DND-41 (cell line): ENCODE measurements around the gene IL13RA2.

Experiments used
- ATAC-seq: fragments of 200-7000 bp; cut with Tn5 transposase; 3 replicates; pipeline ENCODE4 v1.9.1; 2021; ENCODE audit warnings: low read depth; ENCODE audit not compliant: insufficient read depth
- DNase-seq: peaks from one replicate; pipeline ENCODE4 v3.0.0-alpha.2; 2020
- H2AFZ ChIP-seq: 2 replicates; pipeline ENCODE4 v1.6.0; 2012; ENCODE audit warnings: low read depth, low read length
- H3K27ac ChIP-seq: 2 replicates; pipeline ENCODE4 v1.5.1; 2012; ENCODE audit warnings: low read length, inconsistent platforms
- H3K27me3 ChIP-seq: fragments of 200-600 bp; sonication (generic); 2 replicates; pipeline ENCODE4 v1.6.0; 2012; ENCODE audit warnings: low read length, mild to moderate bottlenecking, inconsistent platforms; ENCODE audit not compliant: insufficient read depth, poor library complexity
- H3K36me3 ChIP-seq: 2 replicates; pipeline ENCODE4 v1.5.1; 2012; ENCODE audit warnings: low read length, inconsistent platforms; ENCODE audit not compliant: insufficient read depth
- H3K4me1 ChIP-seq: 2 replicates; pipeline ENCODE4 v1.5.1; 2012; ENCODE audit warnings: mild to moderate bottlenecking, low read length; ENCODE audit not compliant: insufficient read depth
- H3K4me2 ChIP-seq: 2 replicates; pipeline ENCODE4 v1.6.0; 2012; ENCODE audit warnings: mild to moderate bottlenecking, moderate library complexity, low read length, inconsistent platforms; ENCODE audit not compliant: insufficient read depth
- H3K4me3 ChIP-seq, 2 experiments: fragments of 200-600 bp in 1 of 2; shearing (Covaris generic) in 1 of 2; 2 replicates each; pipeline ENCODE4 v1.5.1; 2012 to 2016; ENCODE audit warnings: inconsistent platforms in 2 of 2, low read length in 2 of 2, mild to moderate bottlenecking in 2 of 2, low read depth in 1 of 2, moderate library complexity in 1 of 2
- H3K79me2 ChIP-seq: 2 replicates; pipeline ENCODE4 v1.6.0; 2012; ENCODE audit warnings: low read length, inconsistent platforms; ENCODE audit not compliant: insufficient read depth
- H3K9ac ChIP-seq: 2 replicates; pipeline ENCODE4 v1.6.0; 2012; ENCODE audit warnings: low read depth, mild to moderate bottlenecking, inconsistent platforms, low read length, moderate library complexity
- H3K9me3 ChIP-seq: 2 replicates; pipeline ENCODE4 v1.5.1; 2012; ENCODE audit warnings: low read length, moderate library complexity, mild to moderate bottlenecking, inconsistent platforms; ENCODE audit not compliant: insufficient read depth, severe bottlenecking
- H4K20me1 ChIP-seq: 2 replicates; pipeline ENCODE4 v1.6.0; 2012; ENCODE audit warnings: low read length; ENCODE audit not compliant: insufficient read depth
- EZH2 ChIP-seq: IDR thresholded peaks from 3 replicates; pipeline ENCODE4 v1.6.1; 2012; ENCODE audit warnings: borderline replicate concordance, low read depth, mild to moderate bottlenecking, moderate library complexity, low read length, inconsistent platforms; ENCODE audit not compliant: severe bottlenecking
- TF ChIP-seq, protein P1 (sequence below): IDR thresholded peaks from 2 replicates; pipeline ENCODE4 v1.5.1; 2012; ENCODE audit warnings: borderline replicate concordance, low read length, moderate library complexity, mild to moderate bottlenecking; ENCODE audit not compliant: poor library complexity, severe bottlenecking; ENCODE audit errors: extremely low read depth

Gene IL13RA2, protein sequence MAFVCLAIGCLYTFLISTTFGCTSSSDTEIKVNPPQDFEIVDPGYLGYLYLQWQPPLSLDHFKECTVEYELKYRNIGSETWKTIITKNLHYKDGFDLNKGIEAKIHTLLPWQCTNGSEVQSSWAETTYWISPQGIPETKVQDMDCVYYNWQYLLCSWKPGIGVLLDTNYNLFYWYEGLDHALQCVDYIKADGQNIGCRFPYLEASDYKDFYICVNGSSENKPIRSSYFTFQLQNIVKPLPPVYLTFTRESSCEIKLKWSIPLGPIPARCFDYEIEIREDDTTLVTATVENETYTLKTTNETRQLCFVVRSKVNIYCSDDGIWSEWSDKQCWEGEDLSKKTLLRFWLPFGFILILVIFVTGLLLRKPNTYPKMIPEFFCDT

GRCh38 chrX:115017455-115017854, at the start of gene IL13RA2:
IL13RA2 (minus strand) TSS chrX:115017616; CDS start chrX:115017269, 347 bp downstream.
- Histone ChIP-seq H4K20me1 (no peaks in the 10 kb centered on the region), H3K9me3 (no peaks in the 10 kb centered on the region), H3K4me3 (no peak within 1 kb of the TSS), H2AFZ (no peak within 1 kb of the TSS), H3K4me1 (no peaks in the 10 kb centered on the region), H3K9ac (no peak within 1 kb of the TSS), H3K27ac (no peak within 1 kb of the TSS), H3K79me2 (no peaks in the 10 kb centered on the region), H3K36me3 (no peaks in the 10 kb centered on the region), H3K27me3 (no peaks in the 10 kb centered on the region), H3K4me2 (no peak within 1 kb of the TSS)
- DNase-seq (no peak), ATAC-seq (no peak)
- no peak for TF ChIP-seq EZH2
- TF ChIP-seq, protein P1, sequence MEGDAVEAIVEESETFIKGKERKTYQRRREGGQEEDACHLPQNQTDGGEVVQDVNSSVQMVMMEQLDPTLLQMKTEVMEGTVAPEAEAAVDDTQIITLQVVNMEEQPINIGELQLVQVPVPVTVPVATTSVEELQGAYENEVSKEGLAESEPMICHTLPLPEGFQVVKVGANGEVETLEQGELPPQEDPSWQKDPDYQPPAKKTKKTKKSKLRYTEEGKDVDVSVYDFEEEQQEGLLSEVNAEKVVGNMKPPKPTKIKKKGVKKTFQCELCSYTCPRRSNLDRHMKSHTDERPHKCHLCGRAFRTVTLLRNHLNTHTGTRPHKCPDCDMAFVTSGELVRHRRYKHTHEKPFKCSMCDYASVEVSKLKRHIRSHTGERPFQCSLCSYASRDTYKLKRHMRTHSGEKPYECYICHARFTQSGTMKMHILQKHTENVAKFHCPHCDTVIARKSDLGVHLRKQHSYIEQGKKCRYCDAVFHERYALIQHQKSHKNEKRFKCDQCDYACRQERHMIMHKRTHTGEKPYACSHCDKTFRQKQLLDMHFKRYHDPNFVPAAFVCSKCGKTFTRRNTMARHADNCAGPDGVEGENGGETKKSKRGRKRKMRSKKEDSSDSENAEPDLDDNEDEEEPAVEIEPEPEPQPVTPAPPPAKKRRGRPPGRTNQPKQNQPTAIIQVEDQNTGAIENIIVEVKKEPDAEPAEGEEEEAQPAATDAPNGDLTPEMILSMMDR = no peak

- H4K20me1 ChIP-seq = no peaks in the 10 kb centered on the region
- no peak overlapping the region for H3K27ac ChIP-seq
- no peak for ATAC-seq
- H3K27me3 ChIP-seq = no peaks in the 10 kb centered on the region
- H3K4me3 ChIP-seq = no peak overlapping the region
- no peak overlapping the region for H3K4me2 ChIP-seq
- H3K9ac ChIP-seq = no peak overlapping the region
- no peaks in the 10 kb centered on the region for H3K9me3 ChIP-seq
- no peaks in the 10 kb centered on the region for H3K4me1 ChIP-seq
- DNase-seq = no peak
- no peaks in the 10 kb centered on the region for H3K36me3 ChIP-seq
- no peaks in the 10 kb centered on the region for H3K79me2 ChIP-seq
- TF ChIP-seq EZH2 = no peak
- TF ChIP-seq, protein P1 = no peak
- no peak overlapping the region for H2AFZ ChIP-seq
Measured at GRCh38 chrX:115065304-115065703, 47.9 kb upstream of the IL13RA2 start.

GRCh38 chrX:115060013-115060412, 42.6 kb upstream of the IL13RA2 start:
- H3K4me1 ChIP-seq = no peaks in the 10 kb centered on the region
- no peaks in the 10 kb centered on the region for H4K20me1 ChIP-seq
- no peak overlapping the region for H3K4me3 ChIP-seq
- no peak overlapping the region for H3K27ac ChIP-seq
- no peak overlapping the region for H3K4me2 ChIP-seq
- no peak for DNase-seq
- no peak overlapping the region for H3K9ac ChIP-seq
- TF ChIP-seq, protein P1 = no peak
- TF ChIP-seq EZH2 = no peak
- H2AFZ ChIP-seq = no peak overlapping the region
- H3K9me3 ChIP-seq = no peaks in the 10 kb centered on the region
- H3K36me3 ChIP-seq = no peaks in the 10 kb centered on the region
- H3K79me2 ChIP-seq = no peaks in the 10 kb centered on the region
- no peaks in the 10 kb centered on the region for H3K27me3 ChIP-seq
- no peak for ATAC-seq

DNA sequence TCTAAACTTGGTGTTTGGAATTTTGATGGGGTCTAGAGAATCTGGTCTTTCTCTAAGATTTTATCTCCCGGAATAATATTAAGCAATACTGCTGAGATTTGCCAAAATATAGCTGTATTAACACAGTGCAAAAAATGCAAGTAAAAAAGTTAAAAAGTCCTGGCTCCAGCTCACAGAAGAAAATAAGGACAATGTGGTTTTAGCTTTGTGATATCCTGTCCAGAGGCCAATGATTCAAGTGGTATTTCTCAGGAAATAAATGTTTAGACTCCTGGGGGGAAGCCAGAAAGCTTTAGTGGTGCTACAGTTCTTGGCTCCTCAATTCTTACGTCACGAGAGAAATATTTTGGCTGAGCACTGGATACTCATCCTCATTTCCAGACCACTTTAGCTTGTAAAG, 40.9 kb upstream of the IL13RA2 start:
- no peak for ATAC-seq
- no peak overlapping the region for H2AFZ ChIP-seq
- H3K4me1 ChIP-seq = no peaks in the 10 kb centered on the region
- no peak overlapping the region for H3K4me3 ChIP-seq
- TF ChIP-seq, protein P1 = no peak
- no peak for TF ChIP-seq EZH2
- H3K9ac ChIP-seq = no peak overlapping the region
- no peak overlapping the region for H3K27ac ChIP-seq
- DNase-seq = no peak
- H3K36me3 ChIP-seq = no peaks in the 10 kb centered on the region
- H3K27me3 ChIP-seq = no peaks in the 10 kb centered on the region
- H3K9me3 ChIP-seq = no peaks in the 10 kb centered on the region
- H4K20me1 ChIP-seq = no peaks in the 10 kb centered on the region
- H3K79me2 ChIP-seq = no peaks in the 10 kb centered on the region
- no peak overlapping the region for H3K4me2 ChIP-seq
